ENCODE data around the gene SMYD1. TPM values are rescaled to one million over a fixed set of nuclear protein-coding genes. Genes with fewer than 3 reads are reported as not detected.
"Not testable (repeated sequence)": the region's sequence is repeated elsewhere in the genome, so short reads cannot be mapped to it uniquely, and the experiment has no call there.

The SMYD1 gene
- total RNA-seq, result not detected in 2 replicates

- DNase-seq, result no peak
Measured at GRCh38 chr2:88067598-88067997, at the start of gene SMYD1. SMYD1 (plus strand) TSS chr2:88067825; CDS start chr2:88067865, 40 bp downstream.

- peak; percentile 29 for DNase-seq
Measured at GRCh38 chr2:88018077-88018805, 49.4 kb upstream of the SMYD1 start.

GRCh38 chr2:88018909-88019308 lies 48.7 kb upstream of the SMYD1 start:
- DNase-seq, result no peak

- DNase-seq, result no peak
Measured at GRCh38 chr2:88019985-88020384, 47.6 kb upstream of the SMYD1 start.

GRCh38 chr2:88022669-88022921 lies 45.0 kb upstream of the SMYD1 start:
- no peak for DNase-seq

- no peak for DNase-seq
Measured at GRCh38 chr2:88024509-88024908, 43.1 kb upstream of the SMYD1 start.

- DNase-seq, result no peak
Measured at GRCh38 chr2:88027697-88028389, 39.8 kb upstream of the SMYD1 start.

GRCh38 chr2:88028931-88029330 lies 38.7 kb upstream of the SMYD1 start:
- no peak for DNase-seq

GRCh38 chr2:88032070-88032702 lies 35.4 kb upstream of the SMYD1 start:
- DNase-seq, result no peak

- DNase-seq, result no peak
Measured at GRCh38 chr2:88036182-88036581, 31.4 kb upstream of the SMYD1 start.

GRCh38 chr2:88036606-88037005 lies 31.0 kb upstream of the SMYD1 start:
- DNase-seq, result no peak

GRCh38 chr2:88038263-88039105 lies 29.1 kb upstream of the SMYD1 start:
- DNase-seq, result peak; percentile 47

- no peak for DNase-seq
Measured at GRCh38 chr2:88042476-88042875, 25.1 kb upstream of the SMYD1 start.

- DNase-seq, result not testable (repeated sequence)
Measured at GRCh38 chr2:88045561-88045960, 22.1 kb upstream of the SMYD1 start.

GRCh38 chr2:88048541-88048940 lies 19.1 kb upstream of the SMYD1 start:
- DNase-seq, result no peak

GRCh38 chr2:88049622-88050021 lies 18.0 kb upstream of the SMYD1 start:
- DNase-seq, result no peak

- no peak for DNase-seq
Measured at GRCh38 chr2:88051792-88052191, 15.8 kb upstream of the SMYD1 start.

GRCh38 chr2:88053296-88053695 lies 14.3 kb upstream of the SMYD1 start:
- no peak for DNase-seq

- peak; percentile 5 for DNase-seq
Measured at GRCh38 chr2:88053934-88054781, 13.5 kb upstream of the SMYD1 start.

GRCh38 chr2:88054782-88055370 lies 12.7 kb upstream of the SMYD1 start:
- peak; percentile 50 for DNase-seq

- DNase-seq, result peak; percentile 94
Measured at GRCh38 chr2:88055371-88056128, 12.1 kb upstream of the SMYD1 start, which contains the start of gene KRCC1. KRCC1 (minus strand) TSS chr2:88055783; CDS start chr2:88028563, 27,220 bp downstream.

Data from dermis blood vessel endothelial cell (primary cell).